Measurements from ENCODE around the gene TAF1B.
"Not testable (repeated sequence)": the region's sequence is repeated elsewhere in the genome, so short reads cannot be mapped to it uniquely, and the experiment has no call there.

GRCh38 chr2:9835068-9835467 lies 8.2 kb upstream of the TAF1B start:
- TF ChIP-seq CTCF (conservative IDR thresholded peaks at IDR 0.05; ENCODE audit: low read depth, low read length); EZH2 (IDR thresholded peaks at IDR 0.05; ENCODE audit: borderline replicate concordance, low read depth, low read length, poor library complexity, severe bottlenecking): not testable (repeated sequence)
